Stimulated activated CD4-positive, alpha-beta T cell treated with anti-CD3 and anti-CD28 coated beads, TNF-alpha, amount 100 ng/mL, for 24 hours (primary cell): ENCODE results near the gene ZNF579.

Experiments
- DNase-seq, 3 experiments: peaks; one replicate each; pipeline ENCODE4 v3.0.0-alpha.2; 2020; ENCODE audit warnings: low read depth in 3 of 3

ZNF579 gene

GRCh38 chr19:55567708-55568328 is 12.8 kb downstream of the ZNF579 start:
- no peak for DNase-seq

- DNase-seq: no peak
These were observed 13.8 kb downstream of the ZNF579 start for GRCh38 chr19:55566823-55567222.

- no peak for DNase-seq
These were observed 17.4 kb downstream of the ZNF579 start for GRCh38 chr19:55563261-55563690.

- DNase-seq: no peak
These were observed 21.0 kb downstream of the ZNF579 start for GRCh38 chr19:55559684-55560083.

GRCh38 chr19:55554741-55555152 is 25.9 kb downstream of the ZNF579 start:
- no peak for DNase-seq

- no peak for DNase-seq
These were observed 26.3 kb downstream of the ZNF579 start for GRCh38 chr19:55554302-55554701.

GRCh38 chr19:55553217-55554182 is 27.1 kb downstream of the ZNF579 start:
- no peak for DNase-seq

- no peak for DNase-seq
These were observed 28.0 kb downstream of the ZNF579 start for GRCh38 chr19:55552620-55553019.

GRCh38 chr19:55552206-55552605 is 28.4 kb downstream of the ZNF579 start:
- DNase-seq: no peak

GRCh38 chr19:55550321-55550650 is 30.4 kb downstream of the ZNF579 start:
- DNase-seq: no peak

- no peak for DNase-seq
These were observed 30.9 kb downstream of the ZNF579 start for GRCh38 chr19:55549500-55550320.

GRCh38 chr19:55546822-55547614 is 33.6 kb downstream of the ZNF579 start:
- DNase-seq: no peak

GRCh38 chr19:55546011-55546410 is 34.6 kb downstream of the ZNF579 start:
- no peak for DNase-seq

- DNase-seq: no peak
These were observed 35.2 kb downstream of the ZNF579 start, which contains the start of gene SBK3 for GRCh38 chr19:55545443-55545842. Gene SBK3, minus strand, starts transcription at chr19:55545543. Its CDS starts 0 bp downstream, at chr19:55545543.

- no peak for DNase-seq
These were observed 35.7 kb downstream of the ZNF579 start for GRCh38 chr19:55544776-55545439.

GRCh38 chr19:55544014-55544413 is 36.6 kb downstream of the ZNF579 start:
- no peak for DNase-seq

GRCh38 chr19:55543567-55543966 is 37.1 kb downstream of the ZNF579 start:
- DNase-seq: no peak

GRCh38 chr19:55542292-55542855 is 38.3 kb downstream of the ZNF579 start:
- DNase-seq: no peak

- no peak for DNase-seq
These were observed 39.6 kb downstream of the ZNF579 start for GRCh38 chr19:55541091-55541490.

GRCh38 chr19:55540619-55541018 is 40.0 kb downstream of the ZNF579 start:
- DNase-seq: no peak
